ENCODE measurements around the gene LMTK2.

Gene LMTK2

DNA sequence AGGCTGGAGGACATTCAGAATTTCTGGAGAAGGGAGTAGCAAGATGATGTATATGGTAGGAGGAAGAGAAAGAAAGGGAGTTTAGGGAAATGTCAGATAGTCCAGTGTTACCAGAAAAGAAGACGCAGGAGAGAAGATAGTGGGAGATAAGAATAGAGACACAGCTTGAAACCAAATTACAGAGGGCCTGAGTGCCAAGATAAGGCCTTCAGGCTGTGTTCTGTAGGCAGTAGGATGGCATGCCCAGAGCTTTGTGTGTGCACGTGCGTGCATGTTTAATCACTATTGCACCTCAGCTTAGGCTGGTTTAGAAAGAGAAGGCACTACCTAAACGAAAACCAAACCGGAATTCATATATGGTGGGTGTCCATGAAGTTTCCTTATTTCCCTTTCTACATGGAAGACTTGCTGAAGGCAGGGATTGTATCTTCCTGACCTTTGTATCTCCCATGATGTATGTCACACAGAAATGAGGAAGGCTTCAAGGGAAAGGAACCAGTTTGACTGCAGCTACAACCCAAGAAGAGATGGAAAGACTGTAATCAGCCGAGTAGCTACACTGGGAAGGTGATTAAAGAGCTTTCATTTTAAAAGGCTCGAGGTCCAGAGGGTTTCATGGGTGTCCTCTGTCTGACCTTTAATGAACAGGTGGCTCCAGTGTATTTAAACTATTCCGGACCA lies 68.7 kb downstream of the LMTK2 start:
- no peak for DNase-seq (ENCODE audit: low read depth)

DNA sequence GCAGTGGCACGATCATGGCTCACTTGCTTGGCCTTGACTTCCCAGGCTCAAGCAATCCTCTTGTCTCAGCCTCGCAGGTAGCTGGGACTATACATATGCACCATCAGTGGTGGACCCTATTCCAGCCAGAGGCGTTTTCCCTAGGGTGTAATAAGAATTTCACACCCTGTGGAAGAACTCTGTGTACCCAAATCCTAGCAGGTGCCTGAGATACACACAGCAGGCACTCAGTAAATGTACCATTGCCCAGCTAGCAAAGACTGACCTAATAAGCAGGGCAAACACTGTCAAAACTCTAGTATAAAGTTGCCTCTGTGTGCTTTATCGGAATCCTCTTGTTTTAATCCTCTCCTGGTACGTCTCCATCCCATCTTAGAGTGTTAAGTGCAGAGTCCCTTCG lies 70.9 kb downstream of the LMTK2 start:
- DNase-seq (ENCODE audit: low read depth), result no peak

DNA sequence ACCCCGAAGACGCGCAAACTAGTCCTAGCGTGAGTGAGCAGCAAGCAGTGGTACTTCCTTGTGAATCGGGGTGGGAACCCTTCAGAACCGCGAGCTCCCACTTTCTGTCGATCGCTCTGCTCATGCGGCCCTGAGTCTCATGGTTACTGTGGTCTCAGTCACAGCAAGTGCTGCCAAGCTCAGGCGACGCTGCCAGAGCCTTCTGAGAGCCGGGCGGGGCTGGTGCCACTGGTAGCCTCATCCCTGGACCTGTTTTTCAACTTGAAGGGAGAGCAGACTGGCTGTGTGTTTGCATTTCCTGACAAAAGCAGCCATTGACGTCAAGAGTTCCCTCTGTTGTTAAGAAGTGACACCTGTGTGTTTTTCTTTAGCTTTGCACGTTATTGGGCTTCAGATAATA lies 71.7 kb downstream of the LMTK2 start:
- DNase-seq (ENCODE audit: low read depth), result no peak

GRCh38 chr7:98178762-98179490 lies 72.3 kb downstream of the LMTK2 start:
- DNase-seq (ENCODE audit: low read depth), result no peak

GRCh38 chr7:98180751-98181150 lies 74.1 kb downstream of the LMTK2 start:
- no peak for DNase-seq (ENCODE audit: low read depth)

DNA sequence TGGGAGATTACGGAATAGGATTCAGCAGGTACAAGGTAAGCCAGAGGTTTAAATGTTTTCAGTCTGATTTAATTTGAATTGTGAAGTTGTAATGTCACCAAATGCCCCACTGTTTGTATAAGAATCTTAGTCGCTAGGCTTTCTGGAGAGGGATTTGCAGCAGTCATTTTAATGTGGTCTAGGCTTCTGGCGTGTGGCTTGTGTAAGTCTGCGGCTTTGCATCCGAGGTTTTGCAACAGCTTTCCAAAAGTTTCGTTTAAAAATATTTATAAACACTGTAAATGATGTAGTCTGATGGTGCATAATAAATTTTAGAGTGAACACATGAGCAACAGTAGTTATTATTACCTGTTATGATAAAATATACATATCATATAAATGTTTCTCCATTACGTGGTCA lies 78.4 kb downstream of the LMTK2 start:
- no peak for DNase-seq (ENCODE audit: low read depth)

GRCh38 chr7:98186452-98187137 lies 79.9 kb downstream of the LMTK2 start:
- DNase-seq (ENCODE audit: low read depth), result peak; percentile 37

- no peak for DNase-seq (ENCODE audit: low read depth)
Observed at GRCh38 chr7:98187138-98187502, 80.5 kb downstream of the LMTK2 start.

DNA sequence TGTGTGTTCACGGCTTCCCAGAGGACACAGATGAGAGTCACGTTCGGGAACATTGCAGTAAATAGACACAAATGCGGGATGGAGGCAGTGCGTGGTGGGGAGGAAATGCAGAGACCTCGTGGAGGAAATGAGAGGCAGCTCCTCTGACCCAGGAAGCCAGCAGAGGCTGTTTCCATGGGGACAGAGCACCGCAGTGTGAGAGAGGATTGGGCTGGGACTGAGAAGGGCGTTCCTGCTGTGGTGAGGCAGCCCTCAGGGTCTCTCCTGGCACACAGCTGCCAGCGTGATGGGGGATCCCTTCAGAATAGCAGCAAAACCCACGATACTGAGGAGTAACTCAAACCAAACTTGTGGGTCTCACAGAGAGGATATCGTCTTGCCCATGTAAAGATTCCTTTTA lies 82.9 kb downstream of the LMTK2 start:
- no peak for DNase-seq (ENCODE audit: low read depth)

- no peak for DNase-seq (ENCODE audit: low read depth)
Observed at GRCh38 chr7:98191668-98192431, 85.2 kb downstream of the LMTK2 start.

- DNase-seq (ENCODE audit: low read depth), result no peak
Observed at GRCh38 chr7:98192781-98193457, 86.3 kb downstream of the LMTK2 start.

DNA sequence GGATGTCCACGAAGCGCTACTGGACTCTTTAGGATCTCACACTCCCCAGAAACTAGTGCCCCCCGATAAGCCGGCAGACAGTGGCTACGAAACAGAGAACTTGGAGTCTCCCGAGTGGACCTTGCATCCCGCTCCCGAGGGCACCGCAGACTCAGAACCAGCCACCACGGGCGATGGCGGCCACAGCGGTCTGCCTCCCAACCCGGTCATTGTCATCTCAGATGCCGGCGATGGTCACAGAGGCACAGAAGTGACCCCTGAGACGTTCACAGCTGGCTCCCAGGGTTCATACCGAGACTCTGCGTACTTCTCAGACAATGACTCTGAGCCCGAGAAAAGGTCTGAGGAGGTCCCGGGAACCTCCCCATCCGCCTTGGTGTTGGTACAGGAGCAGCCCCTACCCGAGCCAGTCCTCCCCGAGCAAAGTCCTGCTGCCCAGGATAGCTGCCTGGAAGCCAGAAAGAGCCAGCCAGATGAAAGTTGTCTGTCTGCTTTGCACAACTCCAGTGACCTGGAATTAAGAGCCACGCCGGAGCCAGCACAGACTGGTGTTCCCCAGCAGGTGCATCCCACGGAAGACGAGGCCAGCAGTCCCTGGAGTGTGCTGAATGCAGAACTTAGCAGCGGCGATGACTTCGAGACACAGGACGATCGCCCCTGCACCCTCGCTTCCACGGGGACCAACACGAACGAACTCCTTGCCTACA lies 87.0 kb downstream of the LMTK2 start:
- DNase-seq (ENCODE audit: low read depth), result no peak

GRCh38 chr7:98194186-98194585 lies 87.5 kb downstream of the LMTK2 start:
- DNase-seq (ENCODE audit: low read depth), result no peak

DNA sequence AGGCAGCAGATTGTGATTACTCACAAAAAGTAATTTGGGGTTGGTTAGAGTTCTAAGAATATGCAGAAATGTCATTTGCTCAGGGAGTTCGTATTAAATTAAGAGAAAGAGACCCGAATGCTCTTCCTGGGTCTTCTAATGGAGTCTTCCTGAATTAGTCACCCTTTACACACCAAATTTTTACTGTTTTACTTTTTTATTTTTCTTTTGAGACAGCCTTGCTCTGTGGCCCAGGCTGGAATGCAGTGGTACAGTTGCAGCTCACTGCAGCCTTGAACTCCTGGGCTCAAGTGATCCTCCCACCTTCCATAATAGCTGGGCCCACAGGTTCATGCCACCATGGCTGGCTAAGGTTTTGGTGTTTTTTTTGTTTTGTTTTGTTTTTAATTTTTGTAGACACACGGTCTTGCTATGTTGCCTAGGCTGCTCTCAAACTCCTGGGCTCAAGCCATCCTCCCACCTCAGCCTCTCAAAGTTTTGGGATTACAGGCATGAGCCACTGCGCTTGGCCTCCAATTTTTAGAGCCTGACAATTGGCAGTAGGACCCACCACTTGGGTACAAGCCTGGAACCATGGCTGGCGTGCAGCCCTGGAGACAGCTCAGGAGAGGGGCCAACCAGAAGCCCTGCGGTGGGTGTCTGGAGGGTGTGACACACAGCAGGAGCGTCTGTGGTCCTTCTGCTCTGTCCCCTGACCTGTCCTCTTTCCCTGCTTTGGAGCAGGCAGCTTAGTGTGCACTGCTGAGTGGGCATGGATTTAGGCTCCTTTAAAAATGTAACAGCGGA lies 88.2 kb downstream of the LMTK2 start:
- no peak for DNase-seq (ENCODE audit: low read depth)

DNA sequence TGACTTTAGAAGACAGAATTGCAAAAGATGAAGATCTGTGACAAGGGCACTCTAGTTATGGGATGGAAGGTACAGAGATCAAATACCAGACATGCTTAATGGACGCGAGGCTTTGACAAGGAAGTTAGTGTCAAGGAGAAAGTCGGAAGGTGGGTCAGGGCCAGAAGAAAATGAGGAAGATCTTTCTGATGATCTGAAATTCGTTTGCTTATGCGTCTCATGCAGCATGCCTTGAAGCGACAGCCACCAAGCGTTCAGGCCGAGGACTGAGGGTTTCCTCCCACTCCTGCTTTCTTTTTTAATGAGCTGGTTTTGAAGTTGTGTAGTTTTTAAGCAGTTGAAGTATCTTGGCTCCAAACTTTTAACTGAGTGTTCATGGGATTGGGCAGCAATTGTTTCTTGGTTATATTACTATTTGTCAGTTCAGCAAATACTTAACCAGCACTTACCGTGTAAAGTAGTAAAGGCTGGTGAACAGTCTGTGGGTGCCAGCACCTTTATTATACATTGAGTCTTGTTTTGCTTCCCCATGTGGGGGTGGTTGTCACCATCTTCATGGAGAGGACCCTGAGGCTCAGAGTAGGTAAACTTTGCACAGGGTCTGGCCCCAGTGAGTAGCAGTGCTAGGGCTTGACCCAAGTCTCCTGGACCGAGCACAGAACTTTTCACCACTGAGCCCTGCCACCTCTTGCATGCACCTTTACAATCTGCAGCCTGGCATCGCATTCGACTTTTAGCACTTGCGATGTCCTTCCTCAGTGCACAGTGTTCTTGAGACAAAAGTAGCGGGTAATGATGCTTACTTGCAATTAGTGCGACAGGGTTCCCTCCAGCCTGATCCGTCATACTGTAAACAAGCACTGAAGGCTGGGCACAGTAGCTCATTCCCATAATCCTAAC lies 90.3 kb downstream of the LMTK2 start:
- DNase-seq (ENCODE audit: low read depth), result no peak

DNA sequence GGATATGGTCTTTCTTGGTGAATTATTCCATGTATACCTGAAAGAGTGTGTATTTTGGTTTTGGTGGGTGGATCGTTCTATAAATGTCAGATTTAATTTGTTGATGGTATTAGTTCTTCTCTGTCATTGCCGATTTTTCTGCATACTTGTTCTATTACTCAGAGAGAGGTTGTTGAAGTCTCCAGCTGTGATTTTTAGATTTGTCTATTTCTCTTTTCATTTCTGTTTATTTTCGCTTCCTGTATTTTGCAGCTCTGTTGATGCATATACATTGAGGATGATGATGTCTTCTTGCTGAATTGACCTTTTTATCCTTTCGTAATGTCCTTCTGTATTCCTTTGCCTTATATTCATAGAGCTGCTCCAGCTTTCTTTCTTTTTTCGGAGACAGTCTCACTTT lies 92.5 kb downstream of the LMTK2 start:
- DNase-seq (ENCODE audit: low read depth), result no peak

GRCh38 chr7:98200364-98200763 lies 93.7 kb downstream of the LMTK2 start:
- no peak for DNase-seq (ENCODE audit: low read depth)

DNA sequence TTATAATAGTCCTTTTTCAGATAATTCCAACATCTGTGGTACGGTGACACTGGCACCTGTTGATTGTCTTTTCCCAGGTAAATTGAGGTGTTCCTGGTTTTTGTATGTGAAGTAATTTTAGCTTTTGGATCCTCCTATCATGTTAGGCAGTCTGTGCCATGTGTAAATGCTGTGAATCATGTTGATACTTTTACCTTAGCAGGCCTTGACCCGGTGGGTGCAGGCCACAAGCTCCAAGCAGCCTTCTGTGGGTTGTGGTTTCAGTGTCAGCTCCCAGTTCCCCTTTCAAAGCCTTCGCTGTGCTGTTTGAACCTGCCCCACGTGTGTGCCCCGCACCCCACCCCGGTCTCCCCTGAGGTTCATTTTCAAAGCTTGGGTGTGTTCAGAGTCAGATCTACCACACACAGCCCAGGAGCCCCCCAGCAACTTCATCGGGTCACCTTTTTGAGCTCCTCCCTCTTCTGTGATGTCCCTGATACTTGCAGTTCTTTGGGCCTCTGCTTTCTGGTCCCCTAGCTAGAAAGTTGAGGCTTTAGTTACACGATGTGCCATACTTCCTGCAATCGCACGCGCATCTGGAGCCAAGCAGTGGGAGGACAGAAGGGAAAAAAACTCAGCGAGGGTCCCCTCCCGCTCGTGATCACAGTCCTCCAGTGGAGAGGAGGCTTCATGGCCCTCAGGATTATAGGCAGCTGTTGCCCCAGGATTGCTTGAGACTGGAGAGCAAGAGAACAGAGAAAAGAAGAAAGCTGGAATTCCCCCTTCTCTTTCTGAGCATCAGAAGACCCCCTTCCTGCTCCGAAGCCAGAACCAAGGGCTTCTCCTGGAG lies 95.9 kb downstream of the LMTK2 start:
- no peak for DNase-seq (ENCODE audit: low read depth)

Measured in fibroblast of the conjunctiva (primary cell).